ENCODE data around the gene CNTLN. TPM values are rescaled to one million over a fixed set of nuclear protein-coding genes. Genes with fewer than 3 reads are reported as not detected.

CNTLN gene
- total RNA-seq, 1 experiment from 2014 or later = 5.1 TPM

GRCh38 chr9:17160327-17160726, 25.5 kb downstream of the CNTLN start:
- intact Hi-C loops (cut with micrococcal nuclease) = no loop called here

More at GRCh38 chr9:17160327-17160726, 25.5 kb downstream of the CNTLN start:
- Histone ChIP-seq H3K4me2 (ENCODE audit: low read length) (no peak overlapping the region), H3K27ac (ENCODE audit: low read depth, low read length) (no peak overlapping the region), H3K9me2 (ENCODE audit: insufficient read depth) (no peaks in the 10 kb centered on the region), H3K36me3 (ENCODE audit: control insufficient read depth in 1 of 2, insufficient read depth in 2 of 2, low read length in 2 of 2) (no peaks in the 10 kb centered on the region), H2AFZ (ENCODE audit: low read depth, low read length, poor library complexity, severe bottlenecking) (no peak overlapping the region), H3K79me2 (ENCODE audit: insufficient read depth, low read length) (no peaks in the 10 kb centered on the region; the same call in 1 of the 2 replicates), H3K4me3 (replicated peaks in 1 of 2; ENCODE audit: low read depth in 1 of 2, low read length in 2 of 2) (no peak overlapping the region), H3K9me3 (ENCODE audit: control insufficient read depth in 1 of 2, insufficient read depth in 1 of 2, low read depth in 1 of 2, low read length in 2 of 2) (no peaks in the 10 kb centered on the region; a peak in 1 of 4 replicates), H3K27me3 (ENCODE audit: insufficient read depth, low read length) (no peaks in the 10 kb centered on the region), H4K20me1 (ENCODE audit: insufficient read depth) (no peaks in the 10 kb centered on the region), H3K9ac (ENCODE audit: low read length) (no peak overlapping the region), H3K4me1 (ENCODE audit: control insufficient read depth in 1 of 2, insufficient read depth in 2 of 2, low read length in 2 of 2) (no peaks in the 10 kb centered on the region)
- CTCF ChIA-PET = no interaction called here
- RAD21 ChIA-PET (ENCODE audit: low non-redundant PET in 1 of 2, low total read pairs in 2 of 2, uncharacterized antibody in 2 of 2, unreplicated experiment in 2 of 2) = no interaction called here
- POLR2A ChIA-PET = no interaction called here
- ATAC-seq = no peak
- TF ChIP-seq EGR1 (IDR thresholded peaks at IDR 0.05; ENCODE audit: low read depth) (no peak), YY1 (IDR thresholded peaks at IDR 0.05; ENCODE audit: extremely low read depth, insufficient replicate concordance, low read depth, low read length) (no peak), FOSL1 (IDR thresholded peaks at IDR 0.05; ENCODE audit: low read depth) (no peak), ZNF274 (IDR thresholded peaks at IDR 0.05; ENCODE audit: low read depth, low read length) (no peak), CTCF (IDR thresholded peaks at IDR 0.05 in 2 of 3, conservative IDR thresholded peaks at IDR 0.05 in 1 of 3; ENCODE audit: borderline replicate concordance in 1 of 3, insufficient read depth in 1 of 3, low read depth in 2 of 3, low read length in 2 of 3) (no peak), ELF1 (IDR thresholded peaks at IDR 0.05; ENCODE audit: borderline replicate concordance, low read depth) (no peak), SRF (IDR thresholded peaks at IDR 0.05; ENCODE audit: low read depth) (no peak), EZH2 (IDR thresholded peaks at IDR 0.05) (no peak), TCF7L2 (IDR thresholded peaks at IDR 0.05; ENCODE audit: borderline replicate concordance, extremely low read depth, insufficient read depth, insufficient read length) (no peak), EZH2phosphoT487 (IDR thresholded peaks at IDR 0.05; ENCODE audit: borderline replicate concordance) (no peak), JUND (IDR thresholded peaks at IDR 0.05) (no peak), REST (IDR thresholded peaks at IDR 0.05; ENCODE audit: low read depth) (no peak), ZBTB33 (IDR thresholded peaks at IDR 0.05; ENCODE audit: extremely low read depth, insufficient replicate concordance, low read length) (no peak), SIN3A (IDR thresholded peaks at IDR 0.05; ENCODE audit: low read depth) (no peak), SP1 (IDR thresholded peaks at IDR 0.05; ENCODE audit: low read depth) (no peak), CBX3 (IDR thresholded peaks at IDR 0.05; ENCODE audit: low read depth) (no peak), ZFX (IDR thresholded peaks at IDR 0.05) (no peak), CEBPB (IDR thresholded peaks at IDR 0.05; ENCODE audit: low read depth) (no peak), POLR2A (IDR thresholded peaks at IDR 0.05; ENCODE audit: borderline replicate concordance, extremely low read depth, insufficient read depth, insufficient read length) (no peak), MAX (IDR thresholded peaks at IDR 0.05) (no peak)
- no TSS peak for BruUV-seq (replicated peaks)
- DNase-seq (ENCODE audit: low read depth, low spot score) = no peak

Measured in HCT116 (cell line).